GM13977 (cell line): ENCODE results near the gene CYSRT1.

Experiments used
- DNase-seq: peaks from one replicate; pipeline ENCODE4 v3.0.0; 2012; ENCODE audit warnings: low spot score
- CTCF ChIP-seq: IDR thresholded peaks from 2 replicates; pipeline ENCODE4 v1.5.1; 2012; ENCODE audit warnings: mild to moderate bottlenecking, control low read depth; ENCODE audit not compliant: insufficient read depth; ENCODE audit errors: extremely low read depth, missing control alignments
- in situ Hi-C: fragments of 300-500 bp; cut with MboI; formaldehyde crosslinking; loops from one replicate; pipeline ENCODE4 v1.12.0; 2022; ENCODE audit warnings: low sequenced_read_pairs, low pct_unique_long_range_greater_than_20kb, mixed read lengths, inconsistent platforms; ENCODE audit not compliant: unreplicated experiment

CYSRT1 gene

DNA sequence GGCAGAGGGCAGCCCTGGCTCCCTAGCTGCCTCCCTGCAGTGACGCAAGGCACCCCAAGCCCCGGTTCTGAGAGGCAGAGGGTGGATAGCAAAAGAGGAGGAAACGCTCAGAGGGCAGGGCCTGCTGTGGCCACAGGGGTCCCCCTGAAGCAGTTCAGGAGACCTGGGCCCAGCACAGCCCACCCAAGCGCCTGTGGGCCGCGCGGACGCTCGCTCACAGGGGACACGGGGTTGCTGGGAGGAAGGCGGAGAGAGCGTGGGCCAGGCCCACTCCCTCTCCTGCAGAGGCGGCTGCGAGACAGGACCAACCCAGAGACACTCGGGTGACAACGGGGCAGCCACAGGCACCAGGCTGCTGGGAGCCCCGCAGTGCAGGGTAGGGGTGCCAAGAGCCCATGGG, 45.2 kb upstream of the CYSRT1 start:
- TF ChIP-seq CTCF = no peak
- in situ Hi-C loops = no loop called here
- no peak for DNase-seq

DNA sequence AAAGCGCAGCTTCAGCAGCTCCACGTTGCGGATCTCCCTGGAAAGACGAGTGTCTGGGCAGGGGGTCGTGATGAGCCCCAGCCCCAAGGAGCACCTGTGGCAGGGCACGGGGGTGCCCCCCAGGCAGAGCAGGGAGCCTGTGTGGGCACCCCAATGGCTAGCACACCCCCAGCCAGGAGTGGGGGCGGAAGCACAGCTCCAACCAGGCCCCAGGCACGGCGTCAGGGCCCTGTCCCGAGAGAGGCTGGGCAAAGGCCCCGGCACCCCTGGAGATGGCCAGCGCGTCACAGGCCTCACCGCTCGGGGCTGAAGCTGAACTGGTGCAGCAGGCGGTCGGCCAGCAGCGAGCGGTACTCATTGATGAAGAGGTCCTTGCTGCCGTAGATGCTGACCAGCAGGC, 44.5 kb upstream of the CYSRT1 start:
- TF ChIP-seq CTCF = no peak
- DNase-seq = no peak
- in situ Hi-C loops = no loop called here

DNA sequence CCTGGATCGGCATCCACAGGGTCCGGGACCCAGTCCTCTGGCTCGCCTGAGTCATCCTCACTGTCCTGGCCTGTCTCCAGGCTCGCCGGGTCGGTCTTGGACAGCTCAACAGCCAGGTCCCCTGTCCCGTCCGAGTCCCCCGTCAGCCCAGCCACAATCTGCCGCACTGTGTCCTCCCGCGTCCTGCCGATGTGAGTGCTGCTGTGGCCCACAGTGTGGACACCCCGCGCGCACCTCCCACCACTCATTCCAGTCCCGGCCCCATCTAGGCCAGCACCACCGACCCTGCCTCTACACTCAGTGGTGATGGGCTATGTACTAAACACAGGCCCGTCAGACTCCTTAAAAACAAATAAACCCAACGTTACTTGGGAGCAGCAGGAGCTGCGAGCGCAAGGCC, 43.3 kb upstream of the CYSRT1 start:
- no peak for DNase-seq
- in situ Hi-C loops = no loop called here
- TF ChIP-seq CTCF = no peak

DNA sequence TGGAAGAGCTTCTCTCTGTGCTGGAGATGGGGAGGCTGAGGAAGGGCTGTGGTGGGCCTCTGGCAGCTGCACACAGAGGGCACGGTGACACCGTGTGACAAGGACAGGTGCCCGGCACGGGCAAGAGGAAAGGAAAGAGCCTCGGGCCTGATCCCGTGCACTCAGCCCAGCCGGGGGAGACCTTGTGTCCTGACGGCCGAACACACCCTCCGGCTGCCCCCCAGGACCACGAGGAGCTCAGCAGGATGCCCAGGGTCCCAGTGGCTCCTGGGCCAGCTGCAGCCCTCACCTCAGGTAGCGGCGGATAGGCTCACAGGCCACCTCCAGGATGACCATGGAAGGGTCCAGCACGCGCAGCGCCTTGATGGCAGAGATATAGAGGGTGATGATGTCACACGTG, 42.1 kb upstream of the CYSRT1 start:
- no peak for DNase-seq
- in situ Hi-C loops = no loop called here
- no peak for TF ChIP-seq CTCF

- no peak for DNase-seq
- in situ Hi-C loops = no loop called here
- no peak for TF ChIP-seq CTCF
Observed at GRCh38 chr9:137183980-137184595, 40.9 kb upstream of the CYSRT1 start.

DNA sequence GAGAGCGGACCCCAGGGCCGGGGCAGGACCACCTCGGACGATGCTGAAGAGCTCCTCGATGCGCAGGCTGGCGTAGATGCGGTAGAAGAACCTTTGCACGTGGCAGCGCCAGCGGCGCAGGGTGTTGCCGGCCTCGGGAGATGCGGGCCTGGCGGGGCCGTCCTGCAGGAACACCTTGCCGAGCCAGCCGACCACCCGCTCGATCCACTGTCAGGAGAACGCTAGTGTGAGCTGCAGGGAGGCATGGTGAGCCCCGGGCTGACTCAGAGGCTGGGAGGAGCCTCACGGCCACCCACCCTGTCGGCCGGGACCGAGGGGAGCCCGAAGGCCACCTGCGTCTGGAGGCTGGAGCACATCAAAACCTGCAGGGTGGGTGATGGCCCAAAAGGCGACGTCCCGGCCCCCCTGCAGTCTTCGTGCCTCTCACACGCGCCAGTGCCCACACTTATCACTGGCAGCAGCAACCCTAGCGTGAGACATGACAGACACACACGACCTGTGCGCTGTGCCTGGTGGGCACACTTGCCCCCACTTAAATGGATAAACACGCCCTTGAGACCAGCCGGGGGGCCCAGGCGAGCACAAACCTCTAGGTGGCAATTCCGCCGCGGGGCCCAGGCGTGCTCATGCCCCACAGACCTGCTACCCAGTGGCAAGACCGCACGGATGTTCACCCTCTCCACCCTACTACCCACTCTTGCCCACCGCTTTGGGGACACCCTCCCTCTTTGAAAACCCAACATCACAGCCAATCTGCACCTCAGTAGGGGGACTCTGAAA, 39.9 kb upstream of the CYSRT1 start:
- TF ChIP-seq CTCF = no peak
- no peak for DNase-seq
- in situ Hi-C loops = no loop called here
